Psoas muscle (tissue), 8 donors: Measurements from ENCODE around the gene CD46. TPM values are rescaled to one million over a fixed set of nuclear protein-coding genes. Genes with fewer than 3 reads are reported as not detected.

Source experiments
- ATAC-seq, 4 donors: fragments of 200-7000 bp; cut with Tn5 transposase; one replicate each; pipeline ENCODE4 v1.9.1; 2020; ENCODE audit warnings: moderate library complexity in 3 of 4, mild to moderate bottlenecking in 2 of 4
- DNase-seq, 2 donors: peaks; one replicate each; pipeline ENCODE4 v3.0.0-alpha.2; 2020
- H3K27ac ChIP-seq: fragments of 200-600 bp; one replicate; pipeline ENCODE4 v1.8.0; 2022
- H3K27me3 ChIP-seq, 3 donors: fragments of 200-600 bp in 1 of 3; one replicate each; pipeline versions ENCODE4 v1.6.1 to v1.8.0; 2013 to 2022; ENCODE audit warnings: low read length in 2 of 3, mild to moderate bottlenecking in 2 of 3, moderate library complexity in 1 of 3; ENCODE audit not compliant: insufficient read depth in 3 of 3
- H3K36me3 ChIP-seq, 2 donors: fragments of 200-600 bp in 1 of 2; one replicate each; pipeline versions ENCODE4 v1.6.1 to v1.8.0; 2013 to 2022; ENCODE audit warnings: low read depth in 1 of 2, mild to moderate bottlenecking in 1 of 2, moderate library complexity in 1 of 2; ENCODE audit not compliant: insufficient read depth in 1 of 2
- H3K4me1 ChIP-seq: fragments of 200-600 bp; one replicate; pipeline ENCODE4 v1.8.0; 2022
- H3K4me3 ChIP-seq: fragments of 200-600 bp; one replicate; pipeline ENCODE4 v1.8.0; 2022; ENCODE audit warnings: mild to moderate bottlenecking
- H3K9me3 ChIP-seq: fragments of 200-600 bp; one replicate; pipeline ENCODE4 v1.8.0; 2022
- WGBS, 3 donors: extraction: QIAGEN DNeasy Blood & Tissue Kit; methylation state at CpG; one replicate each; pipeline versions ENCODE4 v1.1.6 to v1.1.7; 2013; 5-methylcytosine and 5-hydroxymethylcytosine counted together
- intact Hi-C, 2 donors: fragments of 100-400 bp; cut with DNase I; formaldehyde crosslinking; loops; one replicate each; pipeline versions ENCODE4 v1.11.0 to v1.14.2; 2022
- polyA plus RNA-seq, 3 donors: library from polyadenylated mRNA; stranded (reverse); fragments of 200-250 nt; gene quantifications; one replicate each; pipeline ENCODE4 v1.2.3, GENCODE V29; 2013
- total RNA-seq, 4 donors: library from RNA; stranded (reverse); fragmentation: NEBNext Ultra II Directional in 2 of 4; extraction: Animal tissue kit (Norgen Biotek cat#: 25700) in 2 of 4; gene quantifications; one replicate each; pipeline versions ENCODE4 v1.2.1 to v1.2.4, GENCODE V29; 2021 to 2023
- TF ChIP-seq, protein P1 (sequence below): fragments of 200-600 bp; IDR thresholded peaks from one replicate; pipeline ENCODE4 v1.8.0; 2022; ENCODE audit warnings: antibody characterized with exemption
- donor health status: healthy with polysubstance abuse.
- donor health status: DM: no; HTN: no; CAD: no; lungs with moderate emphysema.
- donor health status: Bipolar disorder and iron deficiency.
- donor health status: healthy.
- donor health status: DM: yes; HTN: yes; CAD: no.
- donor health status: DM: no; HTN: no; CAD: no.
- donor health status: DM: no; HTN: no; CAD: no.
- donor health status: DM: yes; HTN: yes; CAD: no.

The CD46 gene
- total and polyA plus RNA-seq, 7 donors = 33.9 to 66.3 (median 44.1) TPM

- TF ChIP-seq, protein P1, sequence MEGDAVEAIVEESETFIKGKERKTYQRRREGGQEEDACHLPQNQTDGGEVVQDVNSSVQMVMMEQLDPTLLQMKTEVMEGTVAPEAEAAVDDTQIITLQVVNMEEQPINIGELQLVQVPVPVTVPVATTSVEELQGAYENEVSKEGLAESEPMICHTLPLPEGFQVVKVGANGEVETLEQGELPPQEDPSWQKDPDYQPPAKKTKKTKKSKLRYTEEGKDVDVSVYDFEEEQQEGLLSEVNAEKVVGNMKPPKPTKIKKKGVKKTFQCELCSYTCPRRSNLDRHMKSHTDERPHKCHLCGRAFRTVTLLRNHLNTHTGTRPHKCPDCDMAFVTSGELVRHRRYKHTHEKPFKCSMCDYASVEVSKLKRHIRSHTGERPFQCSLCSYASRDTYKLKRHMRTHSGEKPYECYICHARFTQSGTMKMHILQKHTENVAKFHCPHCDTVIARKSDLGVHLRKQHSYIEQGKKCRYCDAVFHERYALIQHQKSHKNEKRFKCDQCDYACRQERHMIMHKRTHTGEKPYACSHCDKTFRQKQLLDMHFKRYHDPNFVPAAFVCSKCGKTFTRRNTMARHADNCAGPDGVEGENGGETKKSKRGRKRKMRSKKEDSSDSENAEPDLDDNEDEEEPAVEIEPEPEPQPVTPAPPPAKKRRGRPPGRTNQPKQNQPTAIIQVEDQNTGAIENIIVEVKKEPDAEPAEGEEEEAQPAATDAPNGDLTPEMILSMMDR = no peak
- ATAC-seq (peak; percentile 37 to 81 (median 80)), DNase-seq (peak; percentile 55 to 85)
- intact Hi-C loops = loop anchor here in 1 of 2 donors (2.0 kb wide), 1 partner anchor 38 kb away; no protein-coding TSS in a partner anchor
- Histone ChIP-seq H3K27me3 (no peaks in the 10 kb centered on the region), H3K4me3 (peak overlapping the region; percentile 33), H3K9me3 (no peaks in the 10 kb centered on the region), H3K4me1 (peaks cover 91% of the 10 kb centered on the region), H3K36me3 (no peaks in the 10 kb centered on the region), H3K27ac (peak overlapping the region; percentile 81)
- WGBS, 3 donors = 24 to 45% (median 29%) methylated on average over 9 of the region's 9 CpGs
Measured at GRCh38 chr1:207830788-207831187, 78.9 kb downstream of the CD46 start.

- DNase-seq (peak; percentile 29 to 78), ATAC-seq (peak; percentile 61 to 79 (median 70))
- Histone ChIP-seq H3K36me3 (no peaks in the 10 kb centered on the region), H3K9me3 (no peaks in the 10 kb centered on the region), H3K27me3 (no peaks in the 10 kb centered on the region), H3K27ac (peak overlapping the region; percentile 81), H3K4me1 (peaks cover 81% of the 10 kb centered on the region), H3K4me3 (peak overlapping the region; percentile 33)
- intact Hi-C loops = loop anchor here in 1 of 2 donors (2.0 kb wide), 1 partner anchor 37 kb away; no protein-coding TSS in a partner anchor
- TF ChIP-seq, protein P1 = no peak
- WGBS, 3 donors = 45 to 65% (median 50%) methylated on average over 9 of the region's 9 CpGs
Measured at GRCh38 chr1:207831517-207832327, 79.9 kb downstream of the CD46 start.

- Histone ChIP-seq H3K27me3 (no peaks in the 10 kb centered on the region), H3K4me1 (peaks cover 74% of the 10 kb centered on the region), H3K27ac (peak overlapping the region; percentile 81), H3K36me3 (no peaks in the 10 kb centered on the region), H3K4me3 (no peak overlapping the region), H3K9me3 (no peaks in the 10 kb centered on the region)
- intact Hi-C loops = no loop called here
- 87 to 93% (median 92%) methylated on average over 8 of the region's 8 CpGs for WGBS, 3 donors
- no peak for DNase-seq
- no peak for ATAC-seq
- TF ChIP-seq, protein P1 = no peak
Measured at GRCh38 chr1:207832796-207833195, 80.9 kb downstream of the CD46 start.

DNA sequence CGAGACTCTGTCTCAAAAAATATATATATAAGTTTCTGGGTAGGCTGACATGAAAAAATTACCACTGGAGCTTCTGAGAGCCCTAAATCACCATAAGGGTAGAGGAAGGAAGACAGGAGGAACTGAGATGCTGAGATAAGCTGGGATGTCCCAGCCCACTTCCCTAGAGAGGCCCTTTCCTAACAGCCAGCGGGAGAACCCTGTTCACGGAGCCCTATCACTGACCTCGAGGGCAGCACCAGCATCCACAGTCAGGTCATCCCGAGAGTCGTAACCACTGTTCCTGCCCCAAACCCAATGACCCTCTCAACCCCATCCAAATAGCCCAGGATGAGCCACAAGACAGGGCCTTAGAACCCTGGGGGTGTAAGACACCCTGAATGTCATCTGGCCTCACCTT, 81.5 kb downstream of the CD46 start:
- no peak for ATAC-seq
- H3K9me3 ChIP-seq = no peaks in the 10 kb centered on the region
- H3K27ac ChIP-seq = peak overlapping the region; percentile 81
- H3K36me3 ChIP-seq = no peaks in the 10 kb centered on the region
- TF ChIP-seq, protein P1 = no peak
- H3K4me3 ChIP-seq = no peak overlapping the region
- no peaks in the 10 kb centered on the region for H3K27me3 ChIP-seq
- H3K4me1 ChIP-seq = peaks cover 74% of the 10 kb centered on the region
- 79 to 86% (median 83%) methylated on average over 6 of the region's 6 CpGs for WGBS, 3 donors
- DNase-seq = no peak
- intact Hi-C loops = no loop called here
